Suprapubic skin (tissue), 4 donors: ENCODE measurements around the gene SLC10A3. TPM values are rescaled to one million over a fixed set of nuclear protein-coding genes. Genes with fewer than 3 reads are reported as not detected.

Experiments
- DNase-seq, 2 donors: peaks; one replicate each; pipeline ENCODE4 v3.0.0-alpha.2; 2019; ENCODE audit warnings: low spot score in 2 of 2
- H3K27ac ChIP-seq: fragments of 200-600 bp; sonication (generic); one replicate; pipeline ENCODE4 v1.5.1; 2019
- H3K27me3 ChIP-seq: fragments of 200-600 bp; sonication (generic); one replicate; pipeline ENCODE4 v1.5.1; 2019
- H3K36me3 ChIP-seq: fragments of 200-600 bp; sonication (generic); one replicate; pipeline ENCODE4 v1.5.1; 2019
- H3K4me1 ChIP-seq: fragments of 200-600 bp; sonication (generic); one replicate; pipeline ENCODE4 v1.5.1; 2019
- H3K4me3 ChIP-seq: fragments of 200-600 bp; sonication (generic); one replicate; pipeline ENCODE4 v1.5.1; 2019; ENCODE audit warnings: mild to moderate bottlenecking
- H3K9me3 ChIP-seq: fragments of 200-600 bp; sonication (generic); one replicate; pipeline ENCODE4 v1.5.1; 2019
- CTCF ChIP-seq, 2 donors: fragments of 200-600 bp in 1 of 2; fragments of 450-650 bp in 1 of 2; sonication (generic) in 1 of 2; IDR thresholded peaks; one replicate each; pipeline ENCODE4 v1.5.1; 2016 to 2019; ENCODE audit warnings: antibody characterized with exemption in 2 of 2, mild to moderate bottlenecking in 1 of 2, moderate library complexity in 1 of 2
- EP300 ChIP-seq: sonication (generic); formaldehyde crosslinking; IDR thresholded peaks from one replicate; pipeline ENCODE4 v1.6.1; 2017; ENCODE audit warnings: antibody characterized with exemption
- POLR2A ChIP-seq, 2 donors: fragments of 450-650 bp; IDR thresholded peaks; one replicate each; pipeline ENCODE4 v1.6.1; 2017; ENCODE audit warnings: antibody characterized with exemption in 2 of 2, mild to moderate bottlenecking in 2 of 2, moderate library complexity in 2 of 2
- POLR2AphosphoS5 ChIP-seq, 3 donors: sonication (generic); formaldehyde crosslinking; IDR thresholded peaks; one replicate each; pipeline ENCODE4 v1.6.1; 2017; ENCODE audit warnings: antibody characterized with exemption in 3 of 3
- WGBS: methylation state at CpG from one replicate; pipeline ENCODE4 v1.1.5; 2018; 5-methylcytosine and 5-hydroxymethylcytosine counted together
- total RNA-seq, 4 donors: library from RNA; depleted of rRNA; stranded (reverse); fragments of >200 nt; gene quantifications; one replicate each; pipeline ENCODE4 v1.1.0, GENCODE V29; 2016

SLC10A3 gene
- total RNA-seq, 4 donors from 2014 or later: 16.5 to 45.0 (median 38.8) TPM

- peaks cover 14% of the 10 kb centered on the region for H3K36me3 ChIP-seq
- WGBS: 42% methylated on average over 3 of the region's 16 CpGs
Measured at GRCh38 chrX:154531626-154532025, 41.2 kb upstream of the SLC10A3 start.

GRCh38 chrX:154530286-154530685 lies 39.9 kb upstream of the SLC10A3 start:
- DNase-seq: no peak

More at GRCh38 chrX:154531626-154532025, 41.2 kb upstream of the SLC10A3 start:
- no peaks in the 10 kb centered on the region for H3K27me3 ChIP-seq
- no peak for DNase-seq
- H3K4me3 ChIP-seq: no peak overlapping the region
- no peaks in the 10 kb centered on the region for H3K9me3 ChIP-seq
- H3K27ac ChIP-seq: no peak overlapping the region
- TF ChIP-seq POLR2A (IDR thresholded peaks at IDR 0.05) (no peak), POLR2AphosphoS5 (IDR thresholded peaks at IDR 0.05) (no peak)
- H3K4me1 ChIP-seq: peaks cover 15% of the 10 kb centered on the region

GRCh38 chrX:154529206-154529612 lies 38.8 kb upstream of the SLC10A3 start:
- Histone ChIP-seq H3K27me3 (no peaks in the 10 kb centered on the region), H3K27ac (no peak overlapping the region), H3K4me1 (peaks cover 22% of the 10 kb centered on the region), H3K36me3 (peaks cover 14% of the 10 kb centered on the region), H3K9me3 (no peaks in the 10 kb centered on the region), H3K4me3 (no peak overlapping the region)
- TF ChIP-seq EP300: no peak
- no peak for TF ChIP-seq POLR2AphosphoS5 (IDR thresholded peaks at IDR 0.05)
- no peak for TF ChIP-seq CTCF (IDR thresholded peaks at IDR 0.05)
- TF ChIP-seq POLR2A (IDR thresholded peaks at IDR 0.05): no peak
- no peak for DNase-seq
- WGBS: 77% methylated on average over 6 of the region's 6 CpGs

More at GRCh38 chrX:154530286-154530685, 39.9 kb upstream of the SLC10A3 start:
- no peak for TF ChIP-seq EP300
- no peak for TF ChIP-seq POLR2A (IDR thresholded peaks at IDR 0.05)
- TF ChIP-seq CTCF (IDR thresholded peaks at IDR 0.05): no peak
- no peak for TF ChIP-seq POLR2AphosphoS5 (IDR thresholded peaks at IDR 0.05)
- no peak overlapping the region for H3K27ac ChIP-seq
- 74% methylated on average over 11 of the region's 11 CpGs for WGBS
- no peak overlapping the region for H3K4me3 ChIP-seq
- peaks cover 25% of the 10 kb centered on the region for H3K4me1 ChIP-seq
- no peaks in the 10 kb centered on the region for H3K27me3 ChIP-seq
- peaks cover 14% of the 10 kb centered on the region for H3K36me3 ChIP-seq
- no peaks in the 10 kb centered on the region for H3K9me3 ChIP-seq

GRCh38 chrX:154526901-154527675 lies 36.7 kb upstream of the SLC10A3 start:
- H3K4me1 ChIP-seq: peaks cover 22% of the 10 kb centered on the region
- peak; percentile 84 to 87 for DNase-seq
- H3K9me3 ChIP-seq: no peaks in the 10 kb centered on the region
- no peaks in the 10 kb centered on the region for H3K36me3 ChIP-seq
- no peaks in the 10 kb centered on the region for H3K27me3 ChIP-seq
- WGBS: 38% methylated on average over 11 of the region's 15 CpGs
- peak overlapping the region; percentile 36 for H3K4me3 ChIP-seq
- H3K27ac ChIP-seq: peak overlapping the region; percentile 68
- TF ChIP-seq CTCF (IDR thresholded peaks at IDR 0.05): peak; percentile 8 to 44
- TF ChIP-seq POLR2A (IDR thresholded peaks at IDR 0.05): no peak

GRCh38 chrX:154525606-154526490 lies 35.4 kb upstream of the SLC10A3 start:
- Histone ChIP-seq H3K36me3 (no peaks in the 10 kb centered on the region), H3K27ac (peak overlapping the region; percentile 24)
- WGBS: 65% methylated on average over 14 of the region's 14 CpGs

More at GRCh38 chrX:154525606-154526490, 35.4 kb upstream of the SLC10A3 start:
- Histone ChIP-seq H3K27me3 (no peaks in the 10 kb centered on the region), H3K4me1 (peaks cover 22% of the 10 kb centered on the region), H3K9me3 (no peaks in the 10 kb centered on the region), H3K4me3 (no peak overlapping the region)
- no peak for DNase-seq
- no peak for TF ChIP-seq EP300
- no peak for TF ChIP-seq CTCF (IDR thresholded peaks at IDR 0.05)
- no peak for TF ChIP-seq POLR2A (IDR thresholded peaks at IDR 0.05)
- TF ChIP-seq POLR2AphosphoS5 (IDR thresholded peaks at IDR 0.05): no peak
